Stimulated activated CD8-positive, alpha-beta memory T cell treated with anti-CD3 and anti-CD28 coated beads, Interleukin-15, amount 100 ng/mL, for 24 hours (primary cell): ENCODE data around the gene EPHA7.

Source experiments
- DNase-seq: peaks from one replicate; pipeline ENCODE4 v3.0.0-alpha.2; 2020; ENCODE audit warnings: low read depth

Gene EPHA7

GRCh38 chr6:93419304-93420162, at the start of gene EPHA7:
Gene EPHA7 (minus strand): TSS chr6:93419559. CDS start chr6:93419341, 218 bp downstream.
- no peak for DNase-seq

GRCh38 chr6:93468291-93468690, 48.9 kb upstream of the EPHA7 start:
- DNase-seq, result no peak

- DNase-seq, result no peak
Measured at GRCh38 chr6:93454533-93454932, 35.2 kb upstream of the EPHA7 start.

GRCh38 chr6:93453956-93454355, 34.6 kb upstream of the EPHA7 start:
- DNase-seq, result no peak

- DNase-seq, result no peak
Measured at GRCh38 chr6:93447874-93448273, 28.5 kb upstream of the EPHA7 start.

GRCh38 chr6:93437491-93437890, 18.1 kb upstream of the EPHA7 start:
- no peak for DNase-seq

GRCh38 chr6:93433592-93433991, 14.2 kb upstream of the EPHA7 start:
- DNase-seq, result no peak

- DNase-seq, result no peak
Measured at GRCh38 chr6:93424303-93425064, 5.1 kb upstream of the EPHA7 start.

GRCh38 chr6:93423542-93423941, 4.2 kb upstream of the EPHA7 start:
- no peak for DNase-seq

- no peak for DNase-seq
Measured at GRCh38 chr6:93420163-93420795, 920 bp upstream of the EPHA7 start.

GRCh38 chr6:93418408-93419303, 703 bp downstream of the EPHA7 start:
- DNase-seq, result no peak

- DNase-seq, result no peak
Measured at GRCh38 chr6:93418033-93418407, 1.3 kb downstream of the EPHA7 start.

- DNase-seq, result no peak
Measured at GRCh38 chr6:93417421-93418013, 1.8 kb downstream of the EPHA7 start.

GRCh38 chr6:93416571-93417420, 2.6 kb downstream of the EPHA7 start:
- no peak for DNase-seq

- no peak for DNase-seq
Measured at GRCh38 chr6:93413190-93413589, 6.2 kb downstream of the EPHA7 start.

GRCh38 chr6:93412452-93412851, 6.9 kb downstream of the EPHA7 start:
- DNase-seq, result no peak

- DNase-seq, result no peak
Measured at GRCh38 chr6:93407186-93407585, 12.2 kb downstream of the EPHA7 start.

- DNase-seq, result no peak
Measured at GRCh38 chr6:93403390-93403789, 16.0 kb downstream of the EPHA7 start.

- DNase-seq, result no peak
Measured at GRCh38 chr6:93398723-93399122, 20.6 kb downstream of the EPHA7 start.

GRCh38 chr6:93394471-93394870, 24.9 kb downstream of the EPHA7 start:
- no peak for DNase-seq
